SK-N-MC (cell line): ENCODE data around the gene IL10RB.
"Not testable (repeated sequence)": the region's sequence is repeated elsewhere in the genome, so short reads cannot be mapped to it uniquely, and the experiment has no call there.

Experiments
- DNase-seq: peaks from one replicate; pipeline ENCODE4 v3.0.0-alpha.2; 2011; ENCODE audit warnings: low read depth, low spot score
- H3K27ac ChIP-seq: fragments of 200-600 bp; sonication (generic); 2 replicates; pipeline ENCODE4 v1.5.1; 2016; ENCODE audit warnings: mixed run types
- H3K36me3 ChIP-seq: fragments of 200-600 bp; sonication (generic); 2 replicates; pipeline ENCODE4 v1.6.1; 2017; ENCODE audit warnings: antibody characterized with exemption, low read length, mixed read lengths; ENCODE audit not compliant: insufficient read depth
- H3K4me3 ChIP-seq: fragments of 200-600 bp; sonication (generic); 2 replicates; pipeline ENCODE4 v1.5.1; 2016
- H3K9ac ChIP-seq: fragments of 200-600 bp; sonication (generic); 2 replicates; pipeline ENCODE4 v1.8.0; 2017; ENCODE audit warnings: mixed run types, mixed read lengths; ENCODE audit not compliant: insufficient read length
- H3K9me3 ChIP-seq: fragments of 200-600 bp; sonication (generic); 2 replicates; pipeline ENCODE4 v1.6.1; 2017; ENCODE audit warnings: low read depth, mild to moderate bottlenecking, antibody characterized with exemption, low read length, moderate library complexity, mixed read lengths
- EZH2 ChIP-seq: fragments of 200-600 bp; sonication (generic); IDR thresholded peaks from one replicate; pipeline ENCODE4 v1.6.1; 2017; ENCODE audit warnings: antibody characterized with exemption
- FOXP2 ChIP-seq: optimal IDR thresholded peaks from 2 replicates; pipeline ENCODE3; 2011; ENCODE audit warnings: mild to moderate bottlenecking, moderate library complexity; ENCODE audit not compliant: insufficient read depth; ENCODE audit errors: extremely low read length, control extremely low read depth
- POLR2AphosphoS5 ChIP-seq: IDR thresholded peaks from 2 replicates; pipeline ENCODE4 v1.6.1; 2012; ENCODE audit warnings: mild to moderate bottlenecking, low read depth, low read length, borderline replicate concordance

Gene IL10RB

GRCh38 chr21:33238565-33239255 lies 27.5 kb upstream of the IL10RB start:
- no peak overlapping the region for H3K4me3 ChIP-seq
- H3K9ac ChIP-seq, result no peak overlapping the region
- TF ChIP-seq POLR2AphosphoS5 (no peak), FOXP2 (no peak), EZH2 (no peak)
- H3K36me3 ChIP-seq, result no peaks in the 10 kb centered on the region
- H3K27ac ChIP-seq, result no peak overlapping the region
- no peak for DNase-seq
- no peaks in the 10 kb centered on the region for H3K9me3 ChIP-seq

- H3K27ac ChIP-seq, H3K9ac ChIP-seq: not testable (repeated sequence)
Measured at GRCh38 chr21:33239559-33240127, 26.5 kb upstream of the IL10RB start.

GRCh38 chr21:33240404-33240803 lies 25.8 kb upstream of the IL10RB start:
- DNase-seq, result no peak
- H3K27ac ChIP-seq, result no peak overlapping the region
- no peaks in the 10 kb centered on the region for H3K9me3 ChIP-seq
- H3K9ac ChIP-seq, result no peak overlapping the region
- no peak overlapping the region for H3K4me3 ChIP-seq
- H3K36me3 ChIP-seq, result peaks cover 6% of the 10 kb centered on the region; the same call in 1 of the 2 replicates
- TF ChIP-seq EZH2, result no peak
- no peak for TF ChIP-seq POLR2AphosphoS5
- no peak for TF ChIP-seq FOXP2

More at GRCh38 chr21:33239559-33240127, 26.5 kb upstream of the IL10RB start:
- DNase-seq, H3K9me3 ChIP-seq, H3K36me3 ChIP-seq, H3K4me3 ChIP-seq: not testable (repeated sequence)

GRCh38 chr21:33241846-33242245 lies 24.3 kb upstream of the IL10RB start:
- DNase-seq, result no peak
- Histone ChIP-seq H3K36me3 (peaks cover 17% of the 10 kb centered on the region), H3K4me3 (no peak overlapping the region), H3K27ac (no peak overlapping the region), H3K9ac (no peak overlapping the region), H3K9me3 (no peaks in the 10 kb centered on the region)
- TF ChIP-seq EZH2 (no peak), POLR2AphosphoS5 (no peak), FOXP2 (no peak)

- not testable (repeated sequence) for H3K9ac ChIP-seq, H3K4me3 ChIP-seq, DNase-seq, H3K9me3 ChIP-seq, H3K27ac ChIP-seq
- peaks cover 24% of the 10 kb centered on the region for H3K36me3 ChIP-seq
Measured at GRCh38 chr21:33242846-33243245, 23.3 kb upstream of the IL10RB start.

- TF ChIP-seq POLR2AphosphoS5 (no peak), EZH2 (no peak), FOXP2 (no peak)
- Histone ChIP-seq H3K36me3 (peaks cover 30% of the 10 kb centered on the region), H3K27ac (peak overlapping the region; percentile 22; the same call in 1 of the 2 replicates), H3K9me3 (no peaks in the 10 kb centered on the region), H3K9ac (no peak overlapping the region), H3K4me3 (no peak overlapping the region)
- DNase-seq, result no peak
Measured at GRCh38 chr21:33244082-33244778, 21.9 kb upstream of the IL10RB start.

GRCh38 chr21:33244779-33245105 lies 21.4 kb upstream of the IL10RB start:
- Histone ChIP-seq H3K27ac (no peak overlapping the region), H3K4me3 (no peak overlapping the region)
- no peak for DNase-seq

GRCh38 chr21:33245289-33245918 lies 20.8 kb upstream of the IL10RB start:
- Histone ChIP-seq H3K9ac (no peak overlapping the region), H3K9me3 (no peaks in the 10 kb centered on the region), H3K36me3 (peaks cover 34% of the 10 kb centered on the region), H3K4me3 (no peak overlapping the region), H3K27ac (no peak overlapping the region)
- DNase-seq, result no peak
- TF ChIP-seq EZH2 (no peak), POLR2AphosphoS5 (no peak), FOXP2 (no peak)

More at GRCh38 chr21:33244779-33245105, 21.4 kb upstream of the IL10RB start:
- H3K9ac ChIP-seq, result no peak overlapping the region
- TF ChIP-seq POLR2AphosphoS5 (no peak), EZH2 (no peak), FOXP2 (no peak)
- no peaks in the 10 kb centered on the region for H3K9me3 ChIP-seq
- H3K36me3 ChIP-seq, result peaks cover 34% of the 10 kb centered on the region

- Histone ChIP-seq H3K36me3 (peaks cover 34% of the 10 kb centered on the region), H3K27ac (no peak overlapping the region), H3K9ac (no peak overlapping the region)
Measured at GRCh38 chr21:33246506-33246905, 19.7 kb upstream of the IL10RB start.

More at GRCh38 chr21:33246506-33246905, 19.7 kb upstream of the IL10RB start:
- H3K9me3 ChIP-seq, result no peaks in the 10 kb centered on the region
- TF ChIP-seq FOXP2 (no peak), POLR2AphosphoS5 (no peak), EZH2 (no peak)
- no peak overlapping the region for H3K4me3 ChIP-seq
- no peak for DNase-seq
